Nephron (organoid): ENCODE data around the gene TM4SF4.

ENCODE experiments used
- H3K27ac Mint-ChIP-seq, 3 experiments: 2 replicates each; pipeline ENCODE4 v1.8.0; 2020; ENCODE audit warnings: mixed read lengths in 3 of 3, mild to moderate bottlenecking in 2 of 3, moderate library complexity in 1 of 3
- H3K27me3 Mint-ChIP-seq: 2 replicates; pipeline ENCODE4 v1.8.0; 2021; ENCODE audit warnings: low read depth, mild to moderate bottlenecking, moderate library complexity, mixed read lengths
- H3K36me3 Mint-ChIP-seq: 2 replicates; pipeline ENCODE4 v1.8.0; 2020; ENCODE audit warnings: low read depth, mixed read lengths
- H3K4me1 Mint-ChIP-seq: 2 replicates; pipeline ENCODE4 v1.8.0; 2020; ENCODE audit warnings: mixed read lengths
- H3K4me3 Mint-ChIP-seq, 3 experiments: 2 replicates each; pipeline ENCODE4 v1.8.0; 2020; ENCODE audit warnings: mild to moderate bottlenecking in 3 of 3, mixed read lengths in 3 of 3, moderate library complexity in 2 of 3
- H3K9me3 Mint-ChIP-seq: 2 replicates; pipeline ENCODE4 v1.8.0; 2020; ENCODE audit warnings: mixed read lengths
- TF ChIP-seq, protein P1 (sequence below), 3 experiments: fragments of 200-600 bp; sonication (generic); IDR thresholded peaks; one replicate each; pipeline ENCODE4 v1.5.0; 2021; ENCODE audit warnings: antibody characterized with exemption in 3 of 3; ENCODE audit not compliant: unreplicated experiment in 3 of 3

TM4SF4 gene, protein sequence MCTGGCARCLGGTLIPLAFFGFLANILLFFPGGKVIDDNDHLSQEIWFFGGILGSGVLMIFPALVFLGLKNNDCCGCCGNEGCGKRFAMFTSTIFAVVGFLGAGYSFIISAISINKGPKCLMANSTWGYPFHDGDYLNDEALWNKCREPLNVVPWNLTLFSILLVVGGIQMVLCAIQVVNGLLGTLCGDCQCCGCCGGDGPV

DNA sequence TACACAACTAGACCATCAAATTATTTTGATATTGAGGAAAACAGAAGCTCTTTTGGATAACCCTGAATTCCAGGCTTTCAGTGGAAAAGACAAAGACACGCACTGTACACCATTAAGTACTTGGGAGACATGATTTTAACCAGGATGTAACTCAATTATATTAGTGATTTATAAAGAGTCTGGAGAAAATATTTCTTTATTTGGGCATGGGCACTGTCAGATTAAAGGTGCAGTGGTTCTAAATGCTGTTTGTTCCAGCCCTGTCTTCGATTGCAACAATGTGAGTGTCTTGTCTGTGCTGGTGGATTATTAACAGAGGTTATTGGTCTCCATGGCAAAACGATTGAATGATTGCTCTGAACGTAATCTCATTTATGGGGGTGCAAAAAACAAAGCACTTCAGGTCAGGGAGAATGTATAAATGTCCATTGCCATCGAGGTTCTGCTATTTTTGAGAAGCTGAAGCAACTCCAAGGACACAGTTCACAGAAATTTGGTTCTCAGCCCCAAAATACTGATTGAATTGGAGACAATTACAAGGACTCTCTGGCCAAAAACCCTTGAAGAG lies at the start of gene TM4SF4:
TSS of gene TM4SF4 (plus strand) at position 448 of the 568 bp plus-strand sequence. CDS start 181 bp downstream, outside the sequence.
- Mint-ChIP-seq H3K4me3 (peak within 1 kb of the TSS in 2 of 3 experiments; percentile 35 to 50), H3K9me3 (no peaks in the 10 kb centered on the region), H3K27ac (peak within 1 kb of the TSS; percentile 82 to 91 (median 91)), H3K27me3 (no peaks in the 10 kb centered on the region), H3K36me3 (no peaks in the 10 kb centered on the region), H3K4me1 (peaks cover 67% of the 10 kb centered on the region)
- TF ChIP-seq, protein P1, sequence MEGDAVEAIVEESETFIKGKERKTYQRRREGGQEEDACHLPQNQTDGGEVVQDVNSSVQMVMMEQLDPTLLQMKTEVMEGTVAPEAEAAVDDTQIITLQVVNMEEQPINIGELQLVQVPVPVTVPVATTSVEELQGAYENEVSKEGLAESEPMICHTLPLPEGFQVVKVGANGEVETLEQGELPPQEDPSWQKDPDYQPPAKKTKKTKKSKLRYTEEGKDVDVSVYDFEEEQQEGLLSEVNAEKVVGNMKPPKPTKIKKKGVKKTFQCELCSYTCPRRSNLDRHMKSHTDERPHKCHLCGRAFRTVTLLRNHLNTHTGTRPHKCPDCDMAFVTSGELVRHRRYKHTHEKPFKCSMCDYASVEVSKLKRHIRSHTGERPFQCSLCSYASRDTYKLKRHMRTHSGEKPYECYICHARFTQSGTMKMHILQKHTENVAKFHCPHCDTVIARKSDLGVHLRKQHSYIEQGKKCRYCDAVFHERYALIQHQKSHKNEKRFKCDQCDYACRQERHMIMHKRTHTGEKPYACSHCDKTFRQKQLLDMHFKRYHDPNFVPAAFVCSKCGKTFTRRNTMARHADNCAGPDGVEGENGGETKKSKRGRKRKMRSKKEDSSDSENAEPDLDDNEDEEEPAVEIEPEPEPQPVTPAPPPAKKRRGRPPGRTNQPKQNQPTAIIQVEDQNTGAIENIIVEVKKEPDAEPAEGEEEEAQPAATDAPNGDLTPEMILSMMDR (IDR thresholded peaks at IDR 0.05; ENCODE audit: unreplicated experiment in 3 of 3) = no peak

DNA sequence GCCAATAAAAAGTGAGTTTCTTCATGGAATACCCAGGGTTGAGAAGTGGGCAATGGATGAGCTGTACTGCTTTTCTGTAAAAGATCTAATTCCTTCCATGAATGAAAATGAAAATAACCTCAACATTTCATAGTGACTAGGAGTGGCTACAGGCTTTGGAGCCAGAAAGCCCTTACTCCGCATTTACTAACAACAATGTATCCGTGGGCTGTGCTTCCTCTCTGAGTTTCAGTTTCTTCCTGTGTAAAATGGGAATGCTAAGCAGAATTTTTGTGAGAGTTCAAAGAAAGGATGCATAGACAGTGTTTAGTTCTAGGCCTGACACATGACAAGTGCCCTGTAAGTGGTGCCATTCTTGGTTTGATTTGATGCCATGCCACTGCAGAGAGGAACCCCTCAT lies 49.6 kb upstream of the TM4SF4 start:
- Mint-ChIP-seq H3K27me3 (no peaks in the 10 kb centered on the region), H3K4me1 (peaks cover 24% of the 10 kb centered on the region), H3K9me3 (no peaks in the 10 kb centered on the region), H3K4me3 (no peak overlapping the region), H3K27ac (peak overlapping the region; percentile 21 to 40 (median 33)), H3K36me3 (no peaks in the 10 kb centered on the region)
- TF ChIP-seq, protein P1 (IDR thresholded peaks at IDR 0.05; ENCODE audit: unreplicated experiment in 3 of 3) = no peak

DNA sequence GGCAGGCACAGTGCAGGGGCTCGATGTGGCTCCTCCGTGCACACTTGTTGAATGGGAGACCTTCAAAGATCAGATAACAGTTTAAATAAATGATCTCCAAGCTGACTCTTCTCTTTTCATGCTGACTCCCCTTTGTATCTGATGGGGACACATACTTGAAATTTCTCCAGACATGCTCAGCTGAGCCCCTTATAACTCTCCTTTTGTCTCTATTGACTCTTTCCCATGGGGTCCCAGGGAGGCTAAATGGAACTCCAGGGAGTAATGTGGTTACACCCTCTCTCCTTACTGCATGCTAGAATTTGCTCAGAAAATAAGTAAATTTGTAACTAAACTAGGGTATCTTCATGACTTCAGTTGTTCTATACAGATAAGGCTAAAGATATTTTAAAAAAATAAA lies 48.2 kb upstream of the TM4SF4 start:
- no peak overlapping the region for H3K4me3 Mint-ChIP-seq
- H3K27ac Mint-ChIP-seq = peak overlapping the region; percentile 43 to 88 (median 68)
- no peaks in the 10 kb centered on the region for H3K36me3 Mint-ChIP-seq
- no peaks in the 10 kb centered on the region for H3K27me3 Mint-ChIP-seq
- no peaks in the 10 kb centered on the region for H3K9me3 Mint-ChIP-seq
- TF ChIP-seq, protein P1 (IDR thresholded peaks at IDR 0.05; ENCODE audit: unreplicated experiment in 3 of 3) = no peak
- H3K4me1 Mint-ChIP-seq = peaks cover 24% of the 10 kb centered on the region

DNA sequence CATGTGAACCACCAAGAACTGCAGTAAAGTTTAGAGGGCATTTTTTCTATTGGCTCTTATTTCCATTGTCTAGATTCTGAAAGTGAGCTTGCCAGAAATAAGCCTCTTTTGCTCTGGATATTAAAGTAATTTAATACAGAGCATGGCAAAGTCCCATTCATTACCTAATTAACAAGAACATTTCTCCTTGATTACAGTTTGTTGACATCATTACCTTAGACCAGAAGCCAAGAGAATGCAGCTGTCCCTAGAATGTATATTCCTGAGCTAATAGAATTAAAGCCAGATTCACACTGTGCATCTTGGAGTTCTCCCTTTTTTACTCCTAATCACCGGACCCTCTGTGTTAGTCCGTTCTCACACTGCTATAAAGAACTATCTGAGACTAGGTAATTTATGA lies 46.4 kb upstream of the TM4SF4 start:
- Mint-ChIP-seq H3K36me3 (no peaks in the 10 kb centered on the region), H3K9me3 (no peaks in the 10 kb centered on the region), H3K27ac (peak overlapping the region in 2 of 3 experiments; percentile 59 to 68), H3K4me3 (no peak overlapping the region), H3K4me1 (peaks cover 29% of the 10 kb centered on the region), H3K27me3 (no peaks in the 10 kb centered on the region)
- TF ChIP-seq, protein P1 (IDR thresholded peaks at IDR 0.05; ENCODE audit: unreplicated experiment in 3 of 3) = no peak

DNA sequence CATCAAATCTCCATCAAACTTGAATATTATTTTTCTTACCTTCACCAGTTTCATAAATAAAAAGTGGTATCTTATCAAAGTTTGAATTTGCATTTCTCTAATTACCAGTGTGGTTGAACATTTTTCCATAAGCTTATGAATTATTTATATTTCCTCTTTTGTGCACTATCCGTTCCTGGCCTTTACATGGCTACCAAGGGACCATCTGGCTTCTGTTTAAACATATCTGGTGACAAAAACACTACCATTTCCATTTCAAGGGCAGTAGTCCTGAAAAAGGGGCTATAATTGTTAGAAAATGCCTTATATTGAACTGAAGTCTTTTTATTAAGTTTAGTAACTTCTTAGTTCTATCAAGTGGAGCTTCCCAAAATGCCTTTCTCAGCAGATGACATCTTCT lies 44.3 kb upstream of the TM4SF4 start:
- H3K4me3 Mint-ChIP-seq = no peak overlapping the region
- H3K27ac Mint-ChIP-seq = no peak overlapping the region
- H3K4me1 Mint-ChIP-seq = peaks cover 29% of the 10 kb centered on the region
- H3K36me3 Mint-ChIP-seq = no peaks in the 10 kb centered on the region
- H3K9me3 Mint-ChIP-seq = no peaks in the 10 kb centered on the region
- TF ChIP-seq, protein P1 (IDR thresholded peaks at IDR 0.05; ENCODE audit: unreplicated experiment in 3 of 3) = no peak
- H3K27me3 Mint-ChIP-seq = peaks cover 3% of the 10 kb centered on the region

DNA sequence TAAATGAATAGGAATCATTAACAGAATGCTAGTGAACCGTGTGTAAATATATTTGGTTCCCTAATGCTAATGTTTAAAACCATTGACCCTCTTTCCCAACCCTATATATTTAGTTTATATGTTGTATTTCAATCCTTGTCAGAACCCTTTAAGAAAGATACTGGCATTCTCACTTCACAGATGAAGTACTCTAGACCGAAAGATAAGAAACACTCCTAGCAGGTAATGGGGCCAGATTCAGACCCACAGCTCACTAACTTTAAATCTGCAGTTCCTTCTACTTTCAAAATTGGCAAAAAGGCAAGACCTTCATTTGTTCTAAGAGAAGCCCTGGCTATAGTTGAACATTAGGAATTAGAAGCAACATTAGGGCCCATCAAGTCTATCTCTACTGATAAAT lies 42.3 kb upstream of the TM4SF4 start:
- peaks cover 3% of the 10 kb centered on the region for H3K27me3 Mint-ChIP-seq

More for the DNA sequence above, 42.3 kb upstream of the TM4SF4 start:
- Mint-ChIP-seq H3K27ac (peak overlapping the region in 1 of 3 experiments; percentile 51), H3K9me3 (no peaks in the 10 kb centered on the region), H3K36me3 (no peaks in the 10 kb centered on the region), H3K4me1 (peaks cover 17% of the 10 kb centered on the region), H3K4me3 (no peak overlapping the region)
- TF ChIP-seq, protein P1 (IDR thresholded peaks at IDR 0.05; ENCODE audit: unreplicated experiment in 3 of 3) = no peak
